ENCODE measurements around the gene ZBTB45.

ZBTB45 gene

GRCh38 chr19:58482372-58482771 is 37.2 kb downstream of the ZBTB45 start:
- TF ChIP-seq CTCF (IDR thresholded peaks at IDR 0.05; ENCODE audit: insufficient read depth, low read depth, low read length, missing control alignments) = no peak
- H3K4me3 ChIP-seq (ENCODE audit: low read length) = no peak overlapping the region
- no peak for DNase-seq (ENCODE audit: low read depth)

- no peak for TF ChIP-seq CTCF (IDR thresholded peaks at IDR 0.05; ENCODE audit: insufficient read depth, low read depth, low read length, missing control alignments)
- H3K4me3 ChIP-seq (ENCODE audit: low read length) = no peak overlapping the region
- DNase-seq (ENCODE audit: low read depth) = no peak
Measured at GRCh38 chr19:58480831-58481230, 38.8 kb downstream of the ZBTB45 start.

- TF ChIP-seq CTCF (IDR thresholded peaks at IDR 0.05; ENCODE audit: insufficient read depth, low read depth, low read length, missing control alignments) = no peak
- no peak overlapping the region for H3K4me3 ChIP-seq (ENCODE audit: low read length)
- no peak for DNase-seq (ENCODE audit: low read depth)
Measured at GRCh38 chr19:58480481-58480830, 39.2 kb downstream of the ZBTB45 start.

- H3K4me3 ChIP-seq (ENCODE audit: low read length) = no peak overlapping the region
- TF ChIP-seq CTCF (IDR thresholded peaks at IDR 0.05; ENCODE audit: insufficient read depth, low read depth, low read length, missing control alignments) = no peak
- DNase-seq (ENCODE audit: low read depth) = no peak
Measured at GRCh38 chr19:58479736-58480480, 39.7 kb downstream of the ZBTB45 start.

- no peak for TF ChIP-seq CTCF (IDR thresholded peaks at IDR 0.05; ENCODE audit: insufficient read depth, low read depth, low read length, missing control alignments)
- no peak overlapping the region for H3K4me3 ChIP-seq (ENCODE audit: low read length)
- DNase-seq (ENCODE audit: low read depth) = no peak
Measured at GRCh38 chr19:58479303-58479702, 40.3 kb downstream of the ZBTB45 start.

GRCh38 chr19:58477871-58478270 is 41.7 kb downstream of the ZBTB45 start:
- no peak overlapping the region for H3K4me3 ChIP-seq (ENCODE audit: low read length)
- TF ChIP-seq CTCF (IDR thresholded peaks at IDR 0.05; ENCODE audit: insufficient read depth, low read depth, low read length, missing control alignments) = no peak
- DNase-seq (ENCODE audit: low read depth) = no peak

GRCh38 chr19:58477130-58477529 is 42.5 kb downstream of the ZBTB45 start:
- no peak for TF ChIP-seq CTCF (IDR thresholded peaks at IDR 0.05; ENCODE audit: insufficient read depth, low read depth, low read length, missing control alignments)
- H3K4me3 ChIP-seq (ENCODE audit: low read length) = no peak overlapping the region
- DNase-seq (ENCODE audit: low read depth) = no peak
